GM12801 (cell line): Measurements from ENCODE around the gene KPTN.

Experiments
- CTCF ChIP-seq: IDR thresholded peaks from one replicate; pipeline ENCODE4 v1.5.1; 2011; ENCODE audit warnings: control low read depth; ENCODE audit not compliant: insufficient read length; ENCODE audit errors: extremely low read depth

The KPTN gene

GRCh38 chr19:47469719-47470118 lies 14.3 kb downstream of the KPTN start:
- no peak for TF ChIP-seq CTCF

- no peak for TF ChIP-seq CTCF
Measured at GRCh38 chr19:47469363-47469700, 14.7 kb downstream of the KPTN start.

GRCh38 chr19:47467914-47468313 lies 16.1 kb downstream of the KPTN start:
- no peak for TF ChIP-seq CTCF

- no peak for TF ChIP-seq CTCF
Measured at GRCh38 chr19:47465957-47466356, 18.1 kb downstream of the KPTN start.

- TF ChIP-seq CTCF: no peak
Measured at GRCh38 chr19:47464675-47465419, 19.2 kb downstream of the KPTN start.

GRCh38 chr19:47461876-47462275 lies 22.1 kb downstream of the KPTN start:
- no peak for TF ChIP-seq CTCF

- TF ChIP-seq CTCF: no peak
Measured at GRCh38 chr19:47459477-47459876, 24.5 kb downstream of the KPTN start.
